ENCODE data around the gene GBP5. TPM values are rescaled to one million over a fixed set of nuclear protein-coding genes. Genes with fewer than 3 reads are reported as not detected.
"Not testable (repeated sequence)": the region's sequence is repeated elsewhere in the genome, so short reads cannot be mapped to it uniquely, and the experiment has no call there.

Gene GBP5, protein sequence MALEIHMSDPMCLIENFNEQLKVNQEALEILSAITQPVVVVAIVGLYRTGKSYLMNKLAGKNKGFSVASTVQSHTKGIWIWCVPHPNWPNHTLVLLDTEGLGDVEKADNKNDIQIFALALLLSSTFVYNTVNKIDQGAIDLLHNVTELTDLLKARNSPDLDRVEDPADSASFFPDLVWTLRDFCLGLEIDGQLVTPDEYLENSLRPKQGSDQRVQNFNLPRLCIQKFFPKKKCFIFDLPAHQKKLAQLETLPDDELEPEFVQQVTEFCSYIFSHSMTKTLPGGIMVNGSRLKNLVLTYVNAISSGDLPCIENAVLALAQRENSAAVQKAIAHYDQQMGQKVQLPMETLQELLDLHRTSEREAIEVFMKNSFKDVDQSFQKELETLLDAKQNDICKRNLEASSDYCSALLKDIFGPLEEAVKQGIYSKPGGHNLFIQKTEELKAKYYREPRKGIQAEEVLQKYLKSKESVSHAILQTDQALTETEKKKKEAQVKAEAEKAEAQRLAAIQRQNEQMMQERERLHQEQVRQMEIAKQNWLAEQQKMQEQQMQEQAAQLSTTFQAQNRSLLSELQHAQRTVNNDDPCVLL
- total RNA-seq = 0.94 TPM
- long read RNA-seq, partial matches to known transcripts = 0 of 1 reads
- long read RNA-seq, other reads (novel, unspliced or antisense) = 1 of 1 reads

DNA sequence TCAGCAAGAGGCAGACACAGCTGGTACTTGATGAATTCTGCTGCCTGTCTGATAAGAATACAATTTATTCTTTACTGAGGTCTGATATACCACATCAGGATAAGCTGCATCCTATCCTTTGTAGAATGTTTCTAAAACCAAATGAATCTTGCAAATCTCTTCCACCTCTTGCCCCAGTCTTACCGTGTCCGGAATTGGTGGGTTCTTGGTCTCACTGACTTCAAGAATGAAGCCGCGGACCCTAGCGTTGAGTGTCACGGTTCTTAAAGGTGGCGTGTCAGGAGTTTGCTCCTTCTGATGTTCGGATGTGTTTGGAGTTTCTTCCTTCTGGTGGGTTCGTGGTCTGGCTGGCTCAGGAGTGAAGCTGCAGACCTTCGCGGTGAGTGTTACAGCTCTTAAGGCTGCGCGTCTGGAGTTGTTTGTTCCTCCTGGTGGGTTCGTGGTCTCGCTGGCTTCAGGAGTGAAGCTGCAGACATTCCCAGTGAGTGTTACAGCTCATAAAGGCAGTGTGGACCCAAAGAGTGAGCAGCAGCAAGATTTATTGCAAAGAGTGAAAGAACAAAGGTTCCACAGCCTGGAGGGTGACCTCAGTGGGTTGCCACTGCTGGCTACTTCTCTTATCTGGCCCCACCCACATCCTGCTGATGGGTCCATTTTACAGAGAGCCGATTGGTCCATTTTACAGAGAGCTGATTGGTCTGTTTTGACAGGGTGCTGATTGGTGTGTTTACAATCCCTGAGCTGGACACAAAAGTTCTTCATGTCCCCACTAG, at the start of gene GBP5:
Gene GBP5 (minus strand): TSS at position 592 of the 773 bp plus-strand sequence. CDS start 3,305 bp downstream, outside the sequence.
- intact Hi-C loops (cut with DNase I) = not testable (repeated sequence)

DNA sequence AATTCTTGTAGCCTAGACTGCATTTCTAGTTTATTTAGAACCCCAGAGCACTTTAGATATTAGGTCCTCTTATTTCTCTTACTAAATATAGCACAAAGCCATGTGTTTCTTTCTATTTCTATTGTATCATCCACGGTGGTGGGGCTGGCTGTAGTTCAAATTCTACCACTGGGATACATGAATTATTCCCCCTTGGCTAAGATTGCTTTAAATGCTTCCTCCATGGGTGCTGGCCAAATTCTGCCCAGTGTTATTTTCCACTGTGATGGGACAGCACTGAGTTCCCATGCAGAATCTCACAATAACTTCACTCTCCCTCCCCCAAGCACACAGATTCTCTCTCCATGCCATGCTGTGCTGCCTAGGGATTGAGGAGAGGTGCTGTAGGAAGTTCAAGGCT, 49.7 kb upstream of the GBP5 start:
- DNase-seq (ENCODE audit: low spot score) = no peak
- intact Hi-C loops (cut with DNase I) = no loop called here

More for the DNA sequence above, at the start of gene GBP5:
- DNase-seq (ENCODE audit: low spot score) = not testable (repeated sequence)

GRCh38 chr1:89312572-89312971, 39.9 kb upstream of the GBP5 start:
- intact Hi-C loops (cut with DNase I) = loop anchor here (5.0 kb wide), 1 partner anchor 50 kb away; no protein-coding TSS in a partner anchor
- no peak for DNase-seq (ENCODE audit: low spot score)

DNA sequence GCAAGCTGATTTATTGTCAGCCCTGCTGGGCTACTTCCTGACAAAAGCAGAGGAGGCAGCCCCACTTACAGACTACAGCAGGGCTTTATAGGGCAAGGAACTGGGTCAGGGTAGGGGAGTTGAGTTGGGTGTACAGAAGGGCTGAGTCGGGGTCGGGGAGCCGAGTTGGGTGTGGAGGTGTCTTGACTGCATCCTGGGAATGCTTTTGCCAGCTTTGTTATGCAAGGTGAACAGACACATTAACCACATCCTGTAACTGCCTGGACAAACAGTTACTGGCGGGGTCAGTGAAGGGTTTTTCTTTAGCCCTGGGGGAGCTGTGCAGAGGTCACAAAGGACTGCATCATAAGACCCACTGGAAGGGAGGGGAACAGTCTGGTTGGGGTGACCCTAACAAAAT, 39.1 kb upstream of the GBP5 start:
- DNase-seq (ENCODE audit: low spot score) = no peak
- intact Hi-C loops (cut with DNase I) = loop anchor here (5.0 kb wide), 1 partner anchor 49 kb away; no protein-coding TSS in a partner anchor

DNA sequence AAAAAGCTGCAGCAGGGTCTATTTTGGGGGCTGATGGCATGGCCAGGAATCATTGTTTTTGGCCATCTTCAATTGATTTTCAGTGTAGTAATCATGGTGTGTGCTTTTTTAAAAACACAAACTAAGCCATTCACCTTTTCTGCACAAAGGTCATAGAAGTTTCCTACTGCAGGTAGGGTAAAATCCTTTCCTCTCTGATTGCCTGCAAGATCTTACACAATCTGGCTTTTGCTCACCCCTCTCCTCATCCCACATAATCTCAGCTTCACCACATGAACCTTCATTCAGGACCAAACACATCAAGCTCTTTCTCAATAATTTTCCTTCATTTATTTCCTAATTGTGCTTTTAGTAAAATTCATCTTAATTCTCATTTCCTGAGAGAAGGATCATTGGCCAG, 38.3 kb upstream of the GBP5 start:
- intact Hi-C loops (cut with DNase I) = loop anchor here (5.0 kb wide), 1 partner anchor 49 kb away; no protein-coding TSS in a partner anchor
- DNase-seq (ENCODE audit: low spot score) = no peak

GRCh38 chr1:89310505-89310904, 37.8 kb upstream of the GBP5 start:
- no peak for DNase-seq (ENCODE audit: low spot score)
- intact Hi-C loops (cut with DNase I) = loop anchor here (5.0 kb wide), 1 partner anchor 48 kb away; no protein-coding TSS in a partner anchor

DNA sequence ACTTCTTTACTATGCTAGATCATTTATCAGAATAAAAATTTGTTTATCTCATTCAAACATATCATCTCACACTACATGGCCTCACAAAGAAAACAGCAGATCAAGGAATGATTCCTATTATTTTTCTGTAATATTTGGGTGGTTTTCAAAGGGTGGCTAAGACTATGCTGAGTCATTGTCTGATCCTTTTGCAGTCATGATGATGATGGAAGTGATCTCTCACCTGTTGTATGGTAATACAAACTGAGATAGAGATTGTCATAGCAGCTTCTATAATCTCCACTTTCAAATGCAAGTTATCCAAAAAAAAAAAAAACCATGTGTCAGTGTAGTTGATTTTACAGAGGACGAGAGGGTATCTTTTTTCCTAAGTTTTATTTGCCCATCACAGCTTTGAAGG, 37.2 kb upstream of the GBP5 start:
- intact Hi-C loops (cut with DNase I) = loop anchor here (5.0 kb wide), 1 partner anchor 48 kb away; no protein-coding TSS in a partner anchor
- DNase-seq (ENCODE audit: low spot score) = no peak

GRCh38 chr1:89306273-89306672, 33.6 kb upstream of the GBP5 start:
- intact Hi-C loops (cut with DNase I) = no loop called here
- DNase-seq (ENCODE audit: low spot score) = no peak

DNA sequence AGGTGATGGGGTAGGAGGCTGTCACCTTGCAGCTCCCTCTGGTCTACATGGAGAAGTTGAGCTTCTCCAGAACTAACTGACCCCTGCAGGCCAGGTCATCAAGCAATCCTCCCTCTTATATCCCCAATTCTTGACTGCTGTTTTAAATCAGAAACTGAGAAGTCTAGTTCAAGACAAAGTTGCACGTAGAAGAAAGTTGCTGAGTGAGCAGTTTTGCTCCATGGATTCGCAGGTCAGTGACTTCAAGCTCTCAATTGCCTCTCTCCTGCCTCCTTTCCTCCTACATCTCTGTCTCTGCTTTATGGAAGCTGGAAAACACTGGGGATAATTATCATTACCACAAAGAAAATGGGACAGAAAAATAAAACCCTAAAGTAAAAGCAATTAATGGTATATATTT, 32.8 kb upstream of the GBP5 start:
- intact Hi-C loops (cut with DNase I) = no loop called here
- DNase-seq (ENCODE audit: low spot score) = no peak

DNA sequence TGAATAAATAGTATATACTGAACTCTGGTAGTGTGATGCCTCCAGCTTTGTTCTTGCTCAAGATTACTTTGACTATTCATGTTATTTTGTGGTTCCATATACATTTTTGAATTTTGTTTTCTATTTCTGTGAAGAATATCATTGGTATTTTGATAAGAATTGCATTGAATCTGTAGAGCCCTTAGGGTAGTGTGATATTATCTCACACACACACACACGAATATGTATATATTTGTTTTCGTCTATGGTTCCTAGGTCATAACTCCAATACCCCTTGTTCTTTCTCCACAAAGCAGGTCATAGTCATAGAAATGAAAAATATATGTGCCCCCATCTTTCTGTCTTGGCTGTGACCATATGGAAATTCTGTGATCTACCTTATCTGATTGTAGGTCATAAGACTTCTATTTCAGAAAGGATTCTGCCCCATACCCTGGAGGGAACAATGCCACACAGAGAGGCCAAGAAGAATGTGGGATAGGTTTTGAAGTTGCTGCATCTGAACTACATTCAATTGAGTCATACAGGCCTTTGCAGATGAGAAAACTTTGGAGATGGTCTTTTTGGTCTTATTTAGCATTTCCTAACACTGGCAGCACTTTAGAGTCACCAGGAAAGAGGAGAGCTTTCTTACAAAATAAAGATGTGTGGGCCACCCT, 32.0 kb upstream of the GBP5 start:
- intact Hi-C loops (cut with DNase I) = no loop called here
- no peak for DNase-seq (ENCODE audit: low spot score)

- no peak for DNase-seq (ENCODE audit: low spot score)
- intact Hi-C loops (cut with DNase I) = no loop called here
These were observed 30.2 kb upstream of the GBP5 start for GRCh38 chr1:89302697-89303332.

- intact Hi-C loops (cut with DNase I) = not testable (repeated sequence)
These were observed 27.2 kb upstream of the GBP5 start for GRCh38 chr1:89299739-89300463.

GRCh38 chr1:89298461-89298860, 25.8 kb upstream of the GBP5 start:
- DNase-seq (ENCODE audit: low spot score) = no peak
- intact Hi-C loops (cut with DNase I) = no loop called here

More at GRCh38 chr1:89299739-89300463, 27.2 kb upstream of the GBP5 start:
- DNase-seq (ENCODE audit: low spot score) = not testable (repeated sequence)

DNA sequence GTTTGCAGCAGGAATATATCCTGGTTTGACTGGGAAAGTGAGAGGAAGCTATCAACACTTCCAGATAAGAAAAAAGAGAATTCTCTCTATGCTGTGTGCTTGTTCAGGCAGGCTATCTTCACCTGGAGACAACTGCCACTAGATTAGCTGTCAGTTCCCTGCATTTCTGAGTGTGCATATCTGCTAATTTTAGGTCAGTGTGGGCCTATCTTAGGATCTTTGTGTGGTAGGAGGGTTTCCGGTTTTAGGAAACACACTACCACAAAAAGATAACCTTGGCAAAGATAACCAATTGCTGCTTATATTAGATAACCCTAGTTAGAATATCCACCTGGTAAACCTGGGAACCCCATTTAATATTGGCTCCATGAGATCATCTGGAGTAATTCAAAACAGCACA, 22.5 kb upstream of the GBP5 start:
- intact Hi-C loops (cut with DNase I) = no loop called here
- DNase-seq (ENCODE audit: low spot score) = no peak

DNA sequence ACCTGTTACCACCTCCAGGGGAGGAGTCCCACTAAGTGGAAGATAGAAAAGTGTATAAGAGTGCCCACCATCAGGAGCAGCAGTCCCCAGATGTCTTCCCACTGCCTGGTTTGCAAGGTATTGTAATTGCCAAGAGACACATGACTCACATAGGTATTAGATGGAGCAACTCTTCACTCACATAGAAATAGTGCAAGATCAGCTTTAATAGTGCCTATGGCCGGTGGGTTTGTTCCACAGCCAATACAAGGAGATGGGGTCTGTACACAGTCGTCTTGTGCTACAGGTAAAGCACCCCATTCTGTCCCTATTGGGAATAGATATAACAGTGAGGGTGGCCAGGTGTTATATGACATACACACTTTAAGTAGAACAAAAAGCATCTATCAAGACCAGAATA, 18.6 kb upstream of the GBP5 start:
- no peak for DNase-seq (ENCODE audit: low spot score)
- intact Hi-C loops (cut with DNase I) = no loop called here

GRCh38 chr1:89288051-89288340, 15.3 kb upstream of the GBP5 start:
- intact Hi-C loops (cut with DNase I) = no loop called here
- DNase-seq (ENCODE audit: low spot score) = no peak

- no peak for DNase-seq (ENCODE audit: low spot score)
- intact Hi-C loops (cut with DNase I) = no loop called here
These were observed 14.8 kb upstream of the GBP5 start for GRCh38 chr1:89287181-89288050.
